ENCODE results near the gene ABHD17A.

The ABHD17A gene

DNA sequence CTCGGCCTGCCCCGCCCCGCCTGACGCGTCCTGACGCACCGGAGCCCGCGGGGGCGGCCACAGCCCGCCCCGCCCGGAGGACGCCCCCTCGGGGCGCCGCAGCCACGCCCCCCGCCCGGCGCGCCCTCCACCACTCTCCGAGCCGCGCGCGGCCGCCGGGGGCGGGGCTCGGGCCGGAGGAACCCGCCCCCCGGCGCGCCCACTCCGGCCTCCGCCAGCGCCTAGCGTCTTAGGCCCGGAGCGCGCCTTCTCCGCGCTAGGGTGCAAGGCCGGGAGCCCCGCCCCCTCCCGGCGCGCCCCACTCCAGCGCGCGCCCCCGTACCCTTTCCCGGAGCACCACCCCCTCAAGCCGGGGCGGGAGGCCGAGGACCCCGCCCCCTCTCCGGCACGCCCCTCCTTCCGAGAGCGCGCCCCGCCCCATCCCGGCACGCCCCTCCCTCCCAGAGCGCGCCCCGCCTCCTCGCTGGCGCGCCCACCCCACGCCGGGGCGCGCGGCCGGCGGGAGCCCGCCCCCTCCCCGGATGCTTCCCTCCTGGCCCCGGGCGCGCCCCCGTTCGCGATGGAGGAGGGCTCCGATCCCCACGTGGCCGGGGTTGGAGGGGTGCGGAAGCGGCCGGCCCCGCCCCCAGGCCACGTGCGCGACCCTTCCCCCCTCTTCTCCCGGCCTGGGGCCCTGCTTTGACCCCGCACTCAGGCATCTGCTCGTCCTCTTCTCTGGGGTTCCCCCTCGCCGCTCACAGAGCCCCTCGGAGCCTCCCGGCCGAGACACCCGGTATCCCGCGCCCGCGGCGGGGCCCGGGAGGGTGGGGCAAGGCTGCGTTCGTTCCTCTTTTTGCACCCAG lies 21.4 kb downstream of the ABHD17A start:
- TF ChIP-seq, protein P1, sequence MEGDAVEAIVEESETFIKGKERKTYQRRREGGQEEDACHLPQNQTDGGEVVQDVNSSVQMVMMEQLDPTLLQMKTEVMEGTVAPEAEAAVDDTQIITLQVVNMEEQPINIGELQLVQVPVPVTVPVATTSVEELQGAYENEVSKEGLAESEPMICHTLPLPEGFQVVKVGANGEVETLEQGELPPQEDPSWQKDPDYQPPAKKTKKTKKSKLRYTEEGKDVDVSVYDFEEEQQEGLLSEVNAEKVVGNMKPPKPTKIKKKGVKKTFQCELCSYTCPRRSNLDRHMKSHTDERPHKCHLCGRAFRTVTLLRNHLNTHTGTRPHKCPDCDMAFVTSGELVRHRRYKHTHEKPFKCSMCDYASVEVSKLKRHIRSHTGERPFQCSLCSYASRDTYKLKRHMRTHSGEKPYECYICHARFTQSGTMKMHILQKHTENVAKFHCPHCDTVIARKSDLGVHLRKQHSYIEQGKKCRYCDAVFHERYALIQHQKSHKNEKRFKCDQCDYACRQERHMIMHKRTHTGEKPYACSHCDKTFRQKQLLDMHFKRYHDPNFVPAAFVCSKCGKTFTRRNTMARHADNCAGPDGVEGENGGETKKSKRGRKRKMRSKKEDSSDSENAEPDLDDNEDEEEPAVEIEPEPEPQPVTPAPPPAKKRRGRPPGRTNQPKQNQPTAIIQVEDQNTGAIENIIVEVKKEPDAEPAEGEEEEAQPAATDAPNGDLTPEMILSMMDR (IDR thresholded peaks at IDR 0.05; ENCODE audit: low read depth, low read length, missing control alignments), result no peak
- peak overlapping the region; percentile 52 for H3K4me3 ChIP-seq (replicated peaks; ENCODE audit: low read depth, low read length)
- DNase-seq (ENCODE audit: extremely low read depth, low read depth), result peak; percentile 65

DNA sequence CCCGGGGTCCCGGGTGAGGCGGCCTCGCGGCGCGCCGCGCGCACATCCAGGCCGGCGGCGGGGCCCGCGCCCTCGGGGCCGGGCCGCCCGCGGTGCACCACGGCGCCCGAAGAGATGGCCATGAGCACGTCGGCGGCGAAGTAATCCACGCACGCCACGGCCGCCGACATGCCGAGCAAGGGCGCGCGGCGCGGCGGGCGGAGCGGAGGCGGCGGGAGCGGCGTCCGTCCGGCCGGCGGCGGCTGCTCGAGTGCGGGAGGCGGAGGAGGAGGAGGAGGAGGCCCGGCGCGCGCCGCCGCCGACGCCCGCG lies 22.0 kb downstream of the ABHD17A start, which contains the start of gene KLF16:
KLF16 (minus strand) TSS at position 252 of the 310 bp plus-strand sequence; CDS start at position 170, 82 bp downstream.
- DNase-seq (ENCODE audit: extremely low read depth, low read depth), result no peak
- TF ChIP-seq, protein P1 (IDR thresholded peaks at IDR 0.05; ENCODE audit: low read depth, low read length, missing control alignments), result no peak

DNA sequence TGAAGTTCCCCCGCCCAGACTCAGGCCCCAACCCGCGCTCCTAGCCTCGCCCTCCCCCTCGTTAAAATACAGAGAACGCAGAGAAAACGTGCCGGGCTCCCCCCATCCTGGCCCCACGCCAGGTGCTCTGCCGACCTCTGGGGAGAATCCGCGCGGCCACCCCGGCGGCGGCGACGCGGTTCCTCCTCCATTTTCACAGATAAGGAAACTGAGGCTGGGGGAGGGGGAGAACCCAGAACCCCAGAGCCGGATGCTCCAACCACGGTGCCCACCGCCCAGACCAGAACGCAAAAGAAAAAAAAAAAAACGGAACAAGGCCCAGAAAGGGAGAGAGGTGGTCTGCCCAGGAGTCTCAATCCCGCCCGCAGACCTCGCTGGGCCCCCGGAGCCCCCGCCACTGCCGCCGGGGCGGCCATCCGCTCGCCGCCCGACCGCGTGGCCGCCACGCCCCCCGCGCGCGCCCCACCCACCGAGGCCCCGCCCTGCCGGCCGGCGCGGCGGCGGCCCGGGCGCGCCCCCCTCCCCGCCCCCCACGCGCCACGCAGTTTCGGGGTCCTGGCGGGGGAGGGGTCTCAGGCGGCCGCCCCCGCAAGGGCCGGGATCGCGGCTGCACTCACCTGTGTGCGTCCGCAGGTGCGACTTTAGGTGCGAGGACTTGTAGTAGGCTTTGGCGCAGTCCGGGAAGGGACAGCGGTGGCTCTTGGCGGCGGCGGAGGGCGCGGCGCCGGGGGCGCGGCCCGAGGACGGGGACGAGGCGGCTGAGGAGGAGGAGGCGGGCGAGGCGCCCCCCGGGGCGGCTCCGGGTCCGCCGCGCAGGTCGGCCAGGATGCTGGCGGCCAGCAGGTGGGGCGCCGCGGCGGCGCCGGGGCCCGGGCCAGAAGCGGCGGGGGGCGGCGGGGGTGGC lies 22.6 kb downstream of the ABHD17A start:
- TF ChIP-seq, protein P1 (IDR thresholded peaks at IDR 0.05; ENCODE audit: low read depth, low read length, missing control alignments), result no peak
- no peak for DNase-seq (ENCODE audit: extremely low read depth, low read depth)

More for the DNA sequence above, 22.0 kb downstream of the ABHD17A start, which contains the start of gene KLF16:
- H3K4me3 ChIP-seq (replicated peaks; ENCODE audit: low read depth, low read length), result peak within 1 kb of the TSS; percentile 86

DNA sequence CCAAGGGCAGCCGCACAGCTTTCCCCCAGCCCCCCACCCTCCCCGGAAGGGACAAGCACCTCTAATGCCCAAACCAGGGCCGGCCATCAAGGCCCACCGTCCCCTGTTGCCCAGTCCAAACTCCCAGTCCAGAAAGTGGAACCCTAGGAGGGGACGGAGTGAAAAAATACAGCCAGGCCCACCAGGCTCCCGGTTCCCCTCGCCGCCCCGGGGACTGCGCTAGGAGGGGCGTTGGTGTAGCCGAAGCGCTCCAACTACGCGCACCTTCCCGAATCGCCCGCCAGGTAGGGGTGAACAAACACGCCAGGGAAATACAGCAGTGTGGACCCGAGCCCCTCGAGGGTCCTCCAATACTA lies 23.2 kb downstream of the ABHD17A start:
- peak overlapping the region; percentile 86 for H3K4me3 ChIP-seq (replicated peaks; ENCODE audit: low read depth, low read length)
- DNase-seq (ENCODE audit: extremely low read depth, low read depth), result no peak
- TF ChIP-seq, protein P1 (IDR thresholded peaks at IDR 0.05; ENCODE audit: low read depth, low read length, missing control alignments), result no peak

More for the DNA sequence above, 22.6 kb downstream of the ABHD17A start:
- H3K4me3 ChIP-seq (replicated peaks; ENCODE audit: low read depth, low read length), result peak overlapping the region; percentile 86

DNA sequence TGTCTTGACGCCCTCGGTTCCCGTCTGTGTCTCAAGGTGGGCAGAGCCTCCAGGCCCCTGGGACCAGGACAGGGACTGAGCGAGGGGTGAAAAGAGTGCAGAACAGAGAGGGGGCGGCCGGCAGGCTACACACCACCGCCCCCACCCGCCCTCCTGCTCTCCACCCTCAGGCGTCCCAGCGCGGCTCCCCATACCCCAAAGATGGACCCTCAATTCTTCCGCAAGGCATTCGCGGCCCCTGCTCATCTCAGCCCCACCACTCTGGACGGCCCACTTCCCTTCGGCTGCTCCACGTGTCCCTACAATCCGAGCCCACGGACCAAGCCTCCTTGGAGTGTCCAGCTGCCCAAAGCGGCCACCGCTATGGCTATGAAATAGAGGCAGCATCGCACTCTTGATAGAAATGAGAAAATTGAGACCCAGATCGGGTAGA lies 23.7 kb downstream of the ABHD17A start:
- H3K4me3 ChIP-seq (replicated peaks; ENCODE audit: low read depth, low read length), result peak overlapping the region; percentile 86
- DNase-seq (ENCODE audit: extremely low read depth, low read depth), result no peak
- TF ChIP-seq, protein P1 (IDR thresholded peaks at IDR 0.05; ENCODE audit: low read depth, low read length, missing control alignments), result no peak

DNA sequence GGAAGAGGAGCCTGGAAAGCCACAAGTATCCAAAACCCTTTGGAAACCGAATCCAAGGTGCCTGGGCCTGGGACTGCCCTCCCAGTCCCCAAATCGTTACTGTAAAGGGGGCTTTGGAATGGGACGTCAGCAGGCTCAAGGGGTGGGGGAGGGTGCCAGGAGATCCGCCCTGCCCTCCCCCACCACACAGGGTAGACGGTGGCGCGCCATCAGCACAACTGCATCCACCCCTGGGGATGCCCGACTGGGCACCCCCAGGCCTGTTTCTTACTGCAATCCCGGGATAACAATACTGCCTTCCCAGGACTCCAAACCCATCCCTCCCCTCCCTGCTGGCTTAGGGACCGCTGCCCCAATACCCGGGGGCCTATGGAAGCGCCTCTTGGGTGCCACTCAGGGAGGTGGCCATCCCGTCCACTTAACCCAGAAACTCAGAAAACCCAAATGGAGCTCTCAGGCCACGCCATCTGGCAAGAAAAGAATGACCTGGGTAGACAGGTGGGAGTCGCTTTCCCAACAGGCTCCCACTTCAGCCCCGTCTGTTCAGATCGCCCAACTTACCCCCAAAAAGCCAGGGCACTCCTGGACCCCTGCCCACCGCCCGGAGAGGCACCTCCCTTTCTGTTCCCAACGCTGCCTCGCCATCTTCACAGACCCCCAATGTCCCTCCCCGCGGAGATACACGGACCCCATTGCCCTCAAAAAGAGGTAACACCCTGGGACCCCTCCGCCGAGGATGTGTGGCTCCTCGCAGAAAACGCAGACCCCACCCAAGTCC lies 24.3 kb downstream of the ABHD17A start:
- DNase-seq (ENCODE audit: extremely low read depth, low read depth), result no peak
- H3K4me3 ChIP-seq (replicated peaks; ENCODE audit: low read depth, low read length), result peak overlapping the region; percentile 86
- TF ChIP-seq, protein P1 (IDR thresholded peaks at IDR 0.05; ENCODE audit: low read depth, low read length, missing control alignments), result no peak
